Measurements from ENCODE around the gene GRB7.

DNA sequence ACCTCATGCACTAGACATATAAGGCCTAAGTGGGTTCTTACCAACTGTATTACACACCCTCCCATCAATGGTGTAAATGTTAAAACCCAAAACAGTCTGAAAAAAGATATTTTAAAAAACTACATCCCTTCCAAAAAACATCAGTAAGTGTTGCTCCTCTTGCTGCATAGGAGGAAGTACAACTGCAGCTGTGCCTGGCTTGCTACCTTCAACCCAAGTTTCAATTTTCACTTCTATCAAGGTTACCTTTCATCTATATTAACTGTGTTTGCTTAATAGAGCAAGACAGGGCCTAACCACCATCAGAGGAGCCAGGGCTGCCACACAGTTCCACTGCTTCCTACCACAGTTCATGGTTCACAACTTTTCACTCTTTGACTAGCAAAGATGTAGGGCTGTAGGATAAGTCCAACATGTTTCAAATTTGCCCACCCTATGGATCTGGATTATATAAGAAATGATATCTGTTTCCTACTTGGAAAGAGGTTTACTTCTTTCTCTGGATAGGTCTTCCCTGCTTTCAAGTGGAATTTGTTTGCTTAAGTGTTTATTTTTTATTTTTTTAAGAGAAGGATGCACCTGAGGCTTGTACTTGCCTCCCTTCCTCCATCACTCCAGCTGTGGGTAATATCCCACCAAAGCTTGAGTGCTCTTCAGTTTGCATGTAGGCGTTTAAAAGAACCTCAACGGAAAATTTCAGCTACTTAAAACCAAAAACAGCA, 56.7 kb downstream of the GRB7 start:
- TF ChIP-seq CTCF (IDR thresholded peaks at IDR 0.05), result no peak
- no peak for TF ChIP-seq RAD21 (conservative IDR thresholded peaks at IDR 0.05 in 1 of 2, IDR thresholded peaks at IDR 0.05 in 1 of 2)
- no peak for TF ChIP-seq ELK1 (IDR thresholded peaks at IDR 0.05; ENCODE audit: low read depth, low read length)
- no peak for TF ChIP-seq REST (IDR thresholded peaks at IDR 0.05)
- no peak for TF ChIP-seq HOXB5 (CRISPR knock-in tag; IDR thresholded peaks at IDR 0.05)
- TF ChIP-seq SMC3 (IDR thresholded peaks at IDR 0.05), result no peak

Data from A549 (cell line).